Gastrocnemius medialis (tissue), 4 donors: ENCODE measurements around the gene TMTC1.

Source experiments
- CTCF ChIP-seq, 5 experiments: fragments of 450-650 bp in 3 of 5; fragments of 200-600 bp in 2 of 5; sonication (generic) in 2 of 5; IDR thresholded peaks in 4 of 5; conservative IDR thresholded peaks in 1 of 5; 1 replicate in 4 of 5; 2 replicates in 1 of 5; pipeline ENCODE4 v1.5.1; 2016 to 2019; ENCODE audit warnings: antibody characterized with exemption in 5 of 5, mild to moderate bottlenecking in 3 of 5, moderate library complexity in 3 of 5
- POLR2A ChIP-seq, 2 donors: fragments of 450-650 bp; IDR thresholded peaks; one replicate each; pipeline ENCODE4 v1.6.1; 2017; ENCODE audit warnings: antibody characterized with exemption in 2 of 2, mild to moderate bottlenecking in 2 of 2, moderate library complexity in 2 of 2

- TF ChIP-seq POLR2A (IDR thresholded peaks at IDR 0.05) (peak in 1 of 2 donors; percentile 14), CTCF (IDR thresholded peaks at IDR 0.05 in 4 of 5, conservative IDR thresholded peaks at IDR 0.05 in 1 of 5) (no peak)
Measured at GRCh38 chr12:29741342-29742241, 42.1 kb downstream of the TMTC1 start.
